GM21619 (cell line): ENCODE measurements around the gene PTGR3.

Experiments
- ATAC-seq: cut with Tn5 transposase; IDR thresholded peaks from one replicate; pipeline ENCODE4 v1.9.1; 2021; ENCODE audit not compliant: unreplicated experiment

PTGR3 gene, protein sequence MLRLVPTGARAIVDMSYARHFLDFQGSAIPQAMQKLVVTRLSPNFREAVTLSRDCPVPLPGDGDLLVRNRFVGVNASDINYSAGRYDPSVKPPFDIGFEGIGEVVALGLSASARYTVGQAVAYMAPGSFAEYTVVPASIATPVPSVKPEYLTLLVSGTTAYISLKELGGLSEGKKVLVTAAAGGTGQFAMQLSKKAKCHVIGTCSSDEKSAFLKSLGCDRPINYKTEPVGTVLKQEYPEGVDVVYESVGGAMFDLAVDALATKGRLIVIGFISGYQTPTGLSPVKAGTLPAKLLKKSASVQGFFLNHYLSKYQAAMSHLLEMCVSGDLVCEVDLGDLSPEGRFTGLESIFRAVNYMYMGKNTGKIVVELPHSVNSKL

DNA sequence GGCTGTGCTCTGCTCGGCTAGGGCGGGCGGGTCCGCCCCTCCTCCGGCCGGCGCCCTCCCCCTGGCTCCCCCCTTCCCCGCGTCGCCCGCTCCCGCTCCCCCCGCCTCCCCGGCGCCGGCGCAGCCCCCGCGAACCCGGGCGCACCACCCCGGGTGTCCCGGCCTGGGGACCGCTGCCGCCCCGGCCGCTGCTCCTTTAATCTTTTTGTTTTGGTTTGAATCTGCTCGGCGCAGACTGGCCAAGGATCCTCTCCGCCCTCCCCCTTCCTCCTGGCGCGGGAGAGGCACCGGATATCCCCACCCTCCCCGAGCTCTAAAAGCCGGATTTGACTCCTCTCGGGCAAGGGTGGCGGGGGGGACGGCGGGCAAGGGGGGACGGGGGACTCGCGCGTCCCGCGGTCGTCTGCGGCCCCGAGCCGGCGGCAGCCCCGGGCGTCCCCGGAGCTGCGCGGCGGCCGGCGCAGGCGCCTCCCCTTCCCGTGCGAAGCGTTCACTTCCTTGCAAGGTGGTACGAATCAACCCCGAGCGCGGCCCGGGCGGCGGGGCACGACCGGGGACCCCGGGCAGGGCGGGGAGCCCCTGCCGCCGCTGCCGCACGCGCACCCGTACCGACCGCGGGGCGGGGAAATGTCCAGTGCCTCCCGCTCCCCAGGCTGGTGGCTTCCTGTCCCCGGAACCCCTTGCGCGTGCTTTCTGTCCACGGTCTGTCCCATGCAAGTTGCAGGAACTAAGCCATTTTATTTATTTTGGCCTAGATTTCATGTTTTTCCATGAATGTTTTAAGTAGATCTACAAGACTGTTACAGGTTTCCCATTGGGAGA, at the start of gene PTGR3:
Gene PTGR3 (minus strand): TSS at position 11 of the 822 bp plus-strand sequence. CDS start 81 bp downstream, outside the sequence.
- ATAC-seq = peak; percentile 44

DNA sequence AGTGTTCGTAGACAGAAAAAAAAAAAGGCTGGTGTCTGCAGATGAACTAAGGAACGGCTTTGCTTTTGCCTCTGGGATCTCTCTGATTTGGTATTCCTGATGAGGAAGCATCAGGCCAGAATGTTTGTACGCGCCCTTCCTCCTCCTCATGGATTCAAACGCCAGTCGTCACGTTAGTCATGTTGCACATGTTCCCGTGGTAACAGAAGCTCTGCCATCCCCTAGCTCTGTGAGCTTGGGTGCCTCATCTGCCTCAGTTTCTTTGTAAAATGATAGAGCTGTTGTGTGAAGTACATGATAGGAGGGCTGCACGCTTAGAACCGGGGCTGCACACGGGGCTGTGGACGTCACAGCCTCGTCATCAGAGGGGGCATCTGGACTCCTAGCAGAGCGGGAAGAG, 48.7 kb upstream of the PTGR3 start:
- ATAC-seq = no peak

DNA sequence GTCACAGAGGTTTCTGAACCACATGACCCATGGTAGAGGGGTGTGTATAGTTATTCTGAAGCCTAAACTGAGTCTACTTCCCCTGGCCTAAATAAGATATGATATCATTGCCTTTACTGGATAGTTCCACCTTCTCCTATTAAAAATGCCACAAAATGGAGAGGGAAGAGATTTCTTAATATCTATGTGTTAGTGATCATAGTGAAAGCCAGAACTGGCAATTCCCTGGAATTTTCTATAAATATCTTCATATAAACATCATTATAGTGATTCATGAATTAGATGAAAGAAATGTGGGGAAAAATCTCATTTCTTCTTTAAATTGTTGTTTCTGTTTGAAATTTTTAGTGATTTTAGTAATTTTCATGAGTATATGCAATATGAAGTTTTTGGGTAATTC, 47.4 kb upstream of the PTGR3 start:
- ATAC-seq = no peak

DNA sequence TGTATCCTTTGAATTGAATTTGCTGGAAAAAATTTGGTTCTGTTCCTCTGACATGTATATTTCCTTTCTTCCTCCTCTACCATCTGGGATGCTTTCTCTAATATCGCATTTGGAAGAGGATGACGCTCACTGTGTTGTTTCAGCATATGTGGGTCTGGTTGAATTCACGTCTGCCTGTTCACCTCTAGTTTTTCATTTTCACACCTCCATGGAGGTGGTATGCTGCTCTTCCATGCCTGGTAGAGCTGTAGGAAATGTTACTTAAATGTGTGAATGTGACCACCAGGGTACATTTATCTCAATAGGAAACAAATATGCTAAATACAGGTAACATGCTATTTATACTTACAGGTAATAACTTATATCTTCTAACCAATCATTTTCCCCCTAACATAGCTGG, 46.2 kb upstream of the PTGR3 start:
- ATAC-seq = no peak

DNA sequence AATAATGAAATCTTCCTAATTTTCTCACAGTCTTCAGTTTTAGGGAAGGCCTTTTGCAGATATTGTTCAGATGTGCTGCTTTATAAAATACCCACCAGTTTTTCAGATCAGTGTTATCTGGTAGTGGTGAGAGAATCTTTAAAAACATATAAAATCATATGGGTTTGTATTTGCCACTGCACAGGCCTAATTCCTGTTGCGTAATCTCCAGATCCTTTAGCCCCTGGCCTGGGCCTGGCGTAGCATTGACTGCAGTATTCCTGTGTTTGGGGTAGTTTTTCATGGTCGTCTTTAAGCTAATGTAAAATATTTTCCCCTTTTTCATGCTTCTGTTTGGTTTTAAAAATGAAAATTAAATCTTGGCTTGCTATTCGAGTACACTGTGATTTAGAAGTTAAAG, 44.8 kb upstream of the PTGR3 start:
- no peak for ATAC-seq

DNA sequence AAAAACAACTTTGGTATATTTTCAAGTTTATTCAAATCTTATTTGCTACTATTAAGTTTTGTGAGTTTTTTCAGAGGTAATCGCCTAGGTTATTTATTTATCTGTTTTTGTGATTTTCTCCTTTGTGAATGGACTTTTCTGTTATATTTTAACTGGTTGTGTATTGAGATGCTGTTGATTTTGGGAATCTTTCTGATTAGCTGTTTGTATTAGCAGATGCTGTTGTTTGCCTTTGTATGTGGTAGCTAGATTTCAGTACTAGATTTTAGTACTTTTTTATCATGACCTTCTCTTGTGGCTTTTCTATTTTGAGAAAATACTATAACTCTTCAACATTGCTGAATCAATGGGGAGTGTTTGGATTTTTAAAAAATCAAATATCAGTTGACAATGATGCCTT, 44.1 kb upstream of the PTGR3 start:
- no peak for ATAC-seq

DNA sequence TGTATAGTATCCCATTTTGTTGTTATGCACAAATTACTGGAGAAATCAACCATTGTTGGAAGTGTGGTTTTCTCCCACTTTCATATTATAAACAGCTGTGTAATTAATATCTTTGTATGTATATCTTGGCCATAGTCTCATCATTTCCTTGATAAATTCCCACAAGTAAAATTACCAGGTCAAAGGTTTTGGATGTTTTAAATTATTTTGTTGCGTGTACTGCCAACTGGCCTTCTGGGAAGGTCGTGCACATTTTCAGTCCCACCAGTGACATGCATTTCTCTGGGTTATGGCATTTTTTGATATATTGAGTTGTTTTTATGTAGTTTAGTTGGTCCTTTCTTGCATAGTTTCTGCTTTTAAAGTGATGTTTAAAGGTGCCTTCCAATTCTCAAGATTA, 43.2 kb upstream of the PTGR3 start:
- no peak for ATAC-seq

DNA sequence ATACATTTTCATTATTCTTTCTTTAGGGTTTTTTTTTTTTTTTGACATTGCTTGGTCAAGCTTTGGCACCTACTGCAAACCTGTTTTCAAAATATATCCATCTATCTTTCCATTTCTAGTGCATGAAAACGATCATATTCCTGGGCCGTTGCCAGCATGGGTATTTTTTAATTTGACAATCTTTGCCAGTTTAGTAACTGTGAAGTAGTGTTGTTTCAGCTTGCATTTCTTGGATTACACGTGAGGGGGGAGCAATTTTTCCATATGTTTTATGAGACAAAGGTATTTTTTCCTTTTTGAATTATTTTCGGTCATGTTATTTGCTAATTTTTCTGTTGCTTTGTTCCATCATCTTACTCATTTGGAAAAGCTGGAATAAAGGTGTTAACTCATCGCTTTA, 42.5 kb upstream of the PTGR3 start:
- ATAC-seq = no peak

DNA sequence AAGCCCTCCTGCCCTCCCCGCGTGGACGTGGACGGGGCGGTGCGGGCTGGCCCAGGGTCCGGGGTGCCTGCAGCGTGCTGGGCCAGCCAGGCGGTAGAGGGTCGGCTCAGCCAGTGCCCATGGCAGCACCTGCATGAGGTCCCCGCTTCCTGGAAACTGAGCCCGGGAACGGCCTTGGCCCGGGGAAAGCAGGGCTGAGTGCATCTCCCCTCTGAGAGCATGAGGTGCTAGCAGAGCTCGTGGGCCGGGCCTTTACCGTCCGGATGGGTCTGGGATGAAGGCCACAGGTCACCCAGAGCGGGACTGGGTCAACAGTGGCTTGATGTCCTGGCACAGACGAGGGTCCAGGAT, 41.5 kb upstream of the PTGR3 start:
- ATAC-seq = no peak

DNA sequence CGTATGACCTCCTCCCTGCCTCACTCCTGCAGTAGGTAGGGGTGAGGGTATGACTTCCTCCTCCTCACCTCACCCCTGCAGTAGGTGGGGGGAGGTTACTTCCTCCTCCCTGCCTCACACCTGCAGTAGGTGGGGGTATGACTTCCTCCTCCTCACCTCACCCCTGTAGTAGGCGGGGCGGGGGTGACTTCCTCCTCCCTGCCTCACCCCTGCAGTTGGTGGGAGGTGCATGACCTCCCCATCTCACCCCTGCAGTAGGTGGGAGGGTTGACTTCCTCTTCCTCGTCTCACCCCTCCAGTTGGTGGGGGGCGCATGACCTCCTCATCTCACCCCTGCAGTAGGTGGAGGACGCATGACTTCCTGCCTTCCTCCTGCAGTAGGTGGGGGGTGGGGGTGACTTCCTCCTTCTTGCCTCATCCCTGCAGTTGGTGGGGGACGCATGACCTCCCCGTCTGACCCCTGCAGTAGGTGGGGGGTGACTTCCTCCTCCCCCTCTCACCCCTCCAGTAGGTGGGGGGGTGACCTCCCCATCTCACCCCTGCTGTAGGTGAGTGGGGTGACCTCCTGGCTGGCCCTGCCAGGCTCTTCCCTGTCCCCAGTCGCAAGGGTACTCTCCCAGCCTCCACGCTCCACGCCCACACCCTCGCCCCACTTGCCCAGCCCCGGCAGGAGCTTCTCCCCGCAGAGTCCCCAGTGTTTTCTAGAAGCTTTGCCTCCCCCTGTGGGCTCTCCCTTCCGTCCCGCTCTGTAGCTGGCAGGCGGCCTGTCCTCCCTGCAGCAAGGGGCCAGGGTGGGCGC, 40.9 kb upstream of the PTGR3 start:
- ATAC-seq = no peak

DNA sequence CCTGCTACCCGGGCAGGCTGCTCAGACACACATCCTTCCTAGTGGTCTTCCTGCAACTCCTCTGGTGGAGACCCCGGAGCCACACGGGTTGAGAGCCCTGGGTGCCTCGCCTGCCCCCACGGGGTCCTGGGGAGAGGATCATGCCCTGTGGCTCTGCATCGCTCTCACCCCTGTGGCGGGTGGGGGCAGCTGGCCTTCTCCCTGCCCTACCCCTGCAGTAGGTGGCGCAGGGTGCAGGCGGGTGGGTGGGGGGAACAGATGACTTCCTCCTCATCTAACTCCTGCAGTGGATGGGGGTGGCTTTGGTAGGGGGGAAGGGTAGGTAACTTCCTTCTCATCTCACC, 40.2 kb upstream of the PTGR3 start:
- ATAC-seq = no peak

DNA sequence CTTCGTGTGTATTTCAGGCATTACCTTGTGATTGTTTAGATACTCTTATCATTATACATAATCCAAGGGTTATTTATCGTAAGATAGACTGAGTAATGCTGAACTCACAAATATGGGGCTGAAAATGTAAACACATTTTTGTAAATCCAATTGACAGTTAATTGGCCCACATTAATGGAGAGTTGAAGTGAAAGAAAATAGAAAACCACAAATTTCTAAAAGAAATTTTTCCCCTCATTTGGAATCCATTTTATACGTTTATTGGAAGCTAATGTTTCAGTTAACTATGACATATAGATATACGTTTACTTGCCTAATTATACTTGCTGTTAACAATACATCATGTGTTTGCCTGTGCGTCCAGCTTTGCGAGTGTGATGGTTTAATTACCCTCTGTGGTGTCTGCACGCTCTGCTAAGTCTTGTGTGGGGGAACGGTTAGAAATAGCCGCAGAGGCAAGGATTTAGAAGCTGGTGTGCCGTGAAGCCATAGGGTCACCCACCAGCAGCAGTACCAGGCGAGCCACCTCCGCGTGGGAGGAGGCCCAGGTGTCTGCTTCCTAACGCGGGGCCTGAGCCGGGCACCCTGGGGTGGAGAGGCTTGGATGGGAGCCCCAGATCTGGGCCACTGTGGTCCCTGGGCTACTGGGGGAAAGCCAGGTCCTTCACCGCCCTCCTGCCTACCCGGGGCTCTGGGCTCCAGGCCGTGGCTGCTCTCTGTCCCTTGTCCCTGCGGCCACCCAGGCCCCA, 39.7 kb upstream of the PTGR3 start:
- no peak for ATAC-seq

DNA sequence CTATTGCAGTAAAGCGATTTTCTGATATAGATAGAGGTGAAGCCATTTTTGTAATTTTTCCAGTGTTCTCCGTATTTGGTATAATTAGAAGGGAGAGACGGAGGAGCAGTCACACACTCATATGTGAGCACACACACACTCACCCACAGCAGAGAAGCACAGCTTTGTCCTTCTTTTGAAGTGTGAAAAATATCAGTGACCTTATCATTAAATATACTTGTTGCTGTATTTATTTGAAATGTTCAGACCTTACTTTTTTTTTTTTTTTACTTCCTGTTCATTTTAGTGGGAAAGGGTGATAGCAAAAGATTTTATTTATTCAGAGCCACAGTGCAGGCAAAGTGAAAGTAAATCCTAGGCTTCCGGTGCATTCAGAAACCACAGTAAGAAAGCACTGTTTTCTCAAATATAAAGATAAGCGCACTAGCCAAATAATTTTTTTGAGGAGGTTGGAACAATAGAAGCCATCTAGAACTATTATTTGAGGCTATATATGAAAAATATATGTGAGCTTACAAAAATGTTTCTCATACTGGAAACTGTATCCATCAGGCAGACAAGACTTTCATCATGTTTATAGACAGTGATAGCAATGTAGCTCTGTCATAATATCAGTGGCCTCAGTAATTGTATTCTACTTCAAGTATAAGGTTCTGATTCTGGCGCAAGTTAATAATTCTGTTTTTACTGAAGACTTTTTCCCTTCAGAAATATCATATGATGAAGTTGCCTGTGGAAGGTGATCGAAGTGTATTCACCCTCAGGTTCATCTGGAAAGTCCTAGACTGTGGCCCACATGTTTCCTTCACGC, 38.9 kb upstream of the PTGR3 start:
- peak; percentile 48 for ATAC-seq

DNA sequence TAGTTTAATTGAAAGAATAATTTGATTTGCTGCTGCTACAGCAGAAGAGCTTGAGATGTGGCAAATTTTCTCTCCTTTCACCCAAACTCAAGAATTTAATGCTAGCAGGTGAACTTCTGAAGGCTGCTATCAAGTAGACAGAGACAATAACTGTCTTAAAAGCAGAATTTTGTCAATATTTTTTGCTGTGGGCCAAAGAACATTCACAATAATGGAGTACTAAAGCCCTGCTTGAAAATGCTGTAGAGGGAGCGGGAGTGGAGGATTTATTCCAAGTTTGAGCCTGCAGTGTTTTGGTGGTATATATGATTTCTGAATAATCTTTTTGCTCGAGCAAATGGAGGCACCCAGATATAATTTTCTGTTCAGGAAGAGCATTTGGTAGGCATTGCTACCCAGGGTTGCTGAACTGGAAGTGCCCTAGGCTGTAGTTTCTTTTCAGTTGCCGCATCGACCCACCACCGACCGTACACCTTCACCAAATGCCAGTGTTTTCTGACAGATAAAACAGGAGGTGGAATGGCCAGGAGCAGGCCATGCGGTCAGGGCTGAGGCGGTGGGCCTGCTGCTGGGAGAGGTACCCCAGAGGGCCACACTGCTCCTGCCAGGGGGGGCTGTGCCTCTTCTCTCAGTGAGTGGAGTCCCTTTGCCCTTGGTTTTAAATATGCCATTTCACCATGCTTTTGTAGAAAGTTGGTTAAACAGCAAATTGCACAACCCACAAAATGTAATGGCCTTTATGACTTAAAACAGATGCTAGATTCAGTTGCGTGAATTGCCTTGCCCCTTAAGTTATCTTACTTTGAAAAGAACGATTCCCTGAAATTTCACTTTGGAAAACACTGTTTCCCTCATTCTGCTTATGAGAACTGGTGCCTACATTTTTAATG, 38.0 kb upstream of the PTGR3 start:
- ATAC-seq = no peak

DNA sequence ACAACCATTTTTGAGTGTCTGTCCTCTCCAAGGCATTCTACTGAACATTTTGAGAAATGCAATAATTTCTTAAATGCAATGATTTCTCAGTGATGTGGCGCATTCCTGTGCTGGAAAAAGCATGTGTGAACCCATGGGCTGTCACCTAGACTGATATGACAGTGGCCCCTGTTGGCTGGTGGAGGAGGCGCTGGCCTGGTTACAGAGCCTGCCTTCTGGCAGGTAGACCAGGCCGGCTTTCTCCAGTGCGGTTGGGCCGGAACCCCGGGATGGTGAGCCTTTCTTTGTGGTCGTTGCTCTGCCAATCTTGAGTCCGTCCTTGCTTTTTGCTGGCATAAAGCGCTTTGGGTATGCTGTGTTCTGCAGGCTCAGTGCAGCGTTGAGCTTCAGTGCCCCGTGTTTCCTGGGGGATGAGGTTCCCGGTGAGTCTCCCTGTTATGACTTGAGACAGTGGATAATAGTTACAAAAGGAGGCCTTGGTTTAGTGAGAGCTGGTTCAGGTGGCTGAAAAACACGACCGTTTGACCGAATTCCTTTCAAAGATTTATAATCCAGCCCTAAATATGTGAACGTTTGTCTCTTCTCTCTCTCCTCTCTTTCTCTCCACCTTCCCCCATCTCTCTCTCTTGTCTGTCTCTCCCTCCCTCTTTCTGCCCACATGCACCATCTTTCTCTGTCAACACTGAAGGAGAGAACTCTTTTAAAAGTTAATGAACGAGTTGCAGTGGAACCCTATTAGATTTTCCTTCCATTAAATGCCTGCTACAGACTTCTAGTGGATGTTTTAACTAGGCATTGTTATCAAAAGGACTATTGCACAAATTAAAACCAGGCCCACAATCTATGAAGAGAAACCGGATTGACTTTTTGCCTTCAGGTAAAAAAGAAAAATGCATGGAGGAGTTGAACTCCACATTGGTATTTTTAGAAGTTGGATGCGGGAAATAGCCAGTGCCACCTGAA, 35.7 kb upstream of the PTGR3 start:
- ATAC-seq = no peak

DNA sequence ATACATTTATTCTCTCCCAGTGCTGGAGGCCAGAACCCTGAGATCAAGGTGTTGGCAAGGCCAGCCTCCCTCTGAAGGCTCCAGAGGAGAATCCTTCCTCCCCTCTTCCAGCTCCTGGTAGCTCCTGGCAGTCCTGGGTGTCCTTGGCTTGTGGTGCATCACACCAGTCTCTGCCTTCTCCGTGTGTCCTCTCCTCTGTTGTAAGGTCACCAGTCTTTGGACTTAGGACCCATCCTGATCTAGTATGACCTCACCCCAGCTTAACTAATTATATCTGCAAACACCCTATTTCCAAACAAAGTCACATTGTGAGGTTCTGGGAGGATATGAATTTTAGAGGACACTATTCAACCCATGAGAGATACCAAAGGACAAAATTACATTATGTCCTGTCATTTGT, 32.8 kb upstream of the PTGR3 start:
- no peak for ATAC-seq

DNA sequence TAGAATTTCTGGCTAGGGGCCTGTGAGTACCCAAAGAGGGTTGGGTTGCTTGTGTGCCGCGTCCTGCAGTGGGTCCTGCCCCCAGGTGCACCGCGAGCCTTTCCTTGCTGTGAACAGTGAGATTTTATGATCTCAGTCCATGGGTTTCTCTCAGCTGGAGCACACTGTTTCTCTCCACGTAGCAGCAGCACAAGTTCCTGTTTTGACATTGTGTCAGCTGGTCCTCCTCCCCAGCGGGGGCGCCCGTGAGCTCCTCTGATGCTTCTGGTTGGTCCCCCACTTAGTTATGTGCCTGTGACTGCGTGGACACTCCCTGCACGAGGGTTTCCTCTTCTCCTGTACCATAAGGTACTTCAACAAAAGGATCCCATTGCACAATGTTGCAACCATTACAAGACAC, 31.5 kb upstream of the PTGR3 start:
- no peak for ATAC-seq

DNA sequence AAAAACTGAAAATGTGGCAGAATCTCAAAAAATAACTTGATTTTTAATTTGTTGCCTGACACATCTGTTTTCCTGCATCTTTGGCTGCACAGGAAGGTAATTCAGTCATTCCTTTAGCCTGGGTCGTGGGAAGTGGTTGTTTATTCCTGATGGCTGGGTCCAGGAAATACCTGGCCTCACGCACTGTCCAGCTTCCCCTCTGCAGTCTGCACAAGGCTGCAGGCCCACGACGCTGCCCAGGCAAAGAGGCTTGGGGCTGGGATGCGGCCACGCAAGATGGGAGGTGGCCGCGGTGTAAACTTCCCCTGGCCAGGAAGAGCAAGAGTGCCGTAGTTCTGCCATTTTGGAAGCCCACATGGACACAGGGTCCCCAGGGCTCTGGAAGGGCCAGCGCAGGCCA, 29.8 kb upstream of the PTGR3 start:
- ATAC-seq = no peak
